Activated T-cell treated with anti-CD3 and anti-CD28 coated beads for 1 hour (primary cell): ENCODE measurements around the gene PGF.

Source experiments
- DNase-seq: peaks from one replicate; pipeline ENCODE4 v3.0.0-alpha.2; 2020; ENCODE audit warnings: low read depth

Gene PGF

DNA sequence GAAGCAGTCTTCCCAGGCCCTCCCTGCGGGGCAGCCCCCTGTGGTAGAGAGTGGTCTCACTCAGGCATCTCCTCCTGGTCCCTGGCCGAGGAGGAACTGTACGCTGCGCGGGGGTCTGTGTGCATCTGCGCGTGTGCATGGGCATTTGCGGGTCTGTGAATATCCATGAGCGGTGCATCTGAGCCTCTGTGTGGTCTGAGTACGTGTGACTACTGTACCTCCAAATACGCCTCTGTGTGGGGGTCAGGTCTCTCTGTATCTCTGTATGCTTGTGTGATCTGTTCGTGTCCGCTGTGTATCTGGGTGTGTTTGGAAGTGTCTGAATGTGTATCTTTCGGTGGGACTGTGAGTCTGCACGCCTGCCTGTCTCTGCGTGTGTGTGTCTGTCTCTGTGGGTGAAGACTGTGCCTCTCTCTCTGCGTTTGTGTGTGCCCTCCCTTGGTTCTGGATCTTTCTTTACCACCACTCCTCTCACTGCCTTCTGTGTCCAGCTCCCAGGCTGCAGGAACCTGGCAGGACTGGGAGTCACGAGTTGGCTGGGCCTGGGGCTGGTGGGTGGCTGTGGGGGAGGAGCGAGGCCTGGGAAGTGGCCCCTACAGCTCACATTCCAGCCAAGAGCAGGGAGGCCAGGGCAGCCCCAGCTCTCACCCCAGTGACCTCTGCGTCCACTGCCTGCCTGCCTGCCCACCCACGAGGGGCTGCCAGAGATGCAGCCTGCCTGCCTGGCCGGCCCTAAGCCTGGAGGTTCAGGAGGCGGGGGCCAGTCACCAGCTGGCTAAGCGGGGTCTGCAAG, 1.1 kb upstream of the PGF start:
- no peak for DNase-seq

DNA sequence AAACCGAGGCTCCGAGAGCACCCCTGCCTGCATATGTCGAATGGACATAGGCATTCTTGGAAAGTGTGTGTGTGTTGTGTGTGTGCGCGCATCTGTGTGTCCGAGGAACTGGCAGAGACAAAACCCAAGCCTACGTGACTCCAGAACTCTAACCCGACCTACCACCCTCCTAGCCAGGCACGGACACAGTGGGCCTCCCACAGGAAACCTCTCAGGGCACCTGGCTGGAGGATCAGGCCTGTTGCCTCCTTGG, 556 bp upstream of the PGF start:
- DNase-seq: no peak

DNA sequence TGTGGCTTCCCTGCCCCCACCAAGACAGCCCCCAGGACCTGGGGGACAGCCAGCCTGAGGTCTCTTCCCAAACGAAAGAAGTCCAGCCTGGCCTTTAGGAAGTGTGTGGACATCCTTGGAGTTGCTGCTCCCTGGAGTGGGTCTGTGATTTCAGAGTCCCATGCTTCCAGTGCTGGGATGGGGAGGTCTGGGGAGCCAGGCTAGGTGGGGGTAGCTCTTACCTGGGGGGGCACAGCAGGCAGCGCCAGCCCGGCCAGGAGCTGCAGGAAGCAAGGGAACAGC, 509 bp downstream of the PGF start:
- DNase-seq: no peak

DNA sequence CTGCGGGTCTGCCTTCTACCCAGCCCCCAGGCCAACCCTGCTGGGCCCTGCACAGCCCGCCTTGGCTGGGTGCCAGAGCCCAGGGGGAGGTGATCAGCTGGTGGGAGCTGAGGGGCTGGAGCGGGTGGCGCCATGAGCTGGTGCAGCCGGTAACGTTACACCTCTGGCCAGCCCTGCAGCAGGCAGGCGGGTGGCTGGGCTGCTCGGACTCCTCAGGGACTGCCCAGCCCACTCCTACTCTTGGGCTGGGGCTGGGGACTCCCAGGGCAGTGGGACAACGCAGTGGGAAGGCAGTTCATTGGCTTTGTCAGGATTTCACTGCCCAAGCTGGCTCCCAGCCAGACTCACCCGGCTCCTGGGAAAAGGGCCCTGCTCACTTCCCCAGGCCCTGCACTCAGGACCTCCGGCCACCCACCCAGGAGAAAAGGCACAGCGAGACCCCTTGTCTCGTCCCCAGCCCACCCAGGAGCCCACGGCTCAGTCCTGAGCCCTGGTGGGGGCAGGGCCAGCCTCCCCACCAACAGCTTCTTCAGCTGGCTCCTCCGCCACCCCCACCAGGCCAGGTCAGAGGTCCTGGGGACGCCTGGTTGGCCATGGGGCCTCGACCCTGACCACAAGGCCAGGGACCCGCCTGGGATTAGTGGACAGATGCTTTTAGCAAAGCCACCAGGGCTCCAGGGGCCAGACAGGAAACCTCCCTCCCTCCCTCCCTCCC, 1.0 kb downstream of the PGF start:
- no peak for DNase-seq

DNA sequence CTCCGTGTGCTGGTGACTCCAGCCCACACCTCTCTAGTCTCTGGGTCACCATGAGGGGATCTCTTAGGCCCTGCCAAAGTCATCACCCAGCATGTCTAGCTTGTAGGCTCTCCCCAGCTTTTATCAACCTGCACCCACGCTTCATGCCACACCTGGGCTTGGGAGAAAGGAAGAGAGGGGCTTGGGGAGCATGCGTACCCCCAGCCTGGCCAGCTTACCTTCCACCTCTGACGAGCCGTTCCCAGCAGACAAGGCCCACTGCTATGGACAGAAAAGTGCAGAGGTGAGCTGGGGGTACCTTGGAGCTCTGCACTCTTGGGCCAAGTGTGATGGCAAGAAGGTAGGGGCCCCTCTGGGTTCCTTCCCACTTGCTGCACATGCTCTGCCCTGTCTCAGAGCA, 1.7 kb downstream of the PGF start:
- no peak for DNase-seq

DNA sequence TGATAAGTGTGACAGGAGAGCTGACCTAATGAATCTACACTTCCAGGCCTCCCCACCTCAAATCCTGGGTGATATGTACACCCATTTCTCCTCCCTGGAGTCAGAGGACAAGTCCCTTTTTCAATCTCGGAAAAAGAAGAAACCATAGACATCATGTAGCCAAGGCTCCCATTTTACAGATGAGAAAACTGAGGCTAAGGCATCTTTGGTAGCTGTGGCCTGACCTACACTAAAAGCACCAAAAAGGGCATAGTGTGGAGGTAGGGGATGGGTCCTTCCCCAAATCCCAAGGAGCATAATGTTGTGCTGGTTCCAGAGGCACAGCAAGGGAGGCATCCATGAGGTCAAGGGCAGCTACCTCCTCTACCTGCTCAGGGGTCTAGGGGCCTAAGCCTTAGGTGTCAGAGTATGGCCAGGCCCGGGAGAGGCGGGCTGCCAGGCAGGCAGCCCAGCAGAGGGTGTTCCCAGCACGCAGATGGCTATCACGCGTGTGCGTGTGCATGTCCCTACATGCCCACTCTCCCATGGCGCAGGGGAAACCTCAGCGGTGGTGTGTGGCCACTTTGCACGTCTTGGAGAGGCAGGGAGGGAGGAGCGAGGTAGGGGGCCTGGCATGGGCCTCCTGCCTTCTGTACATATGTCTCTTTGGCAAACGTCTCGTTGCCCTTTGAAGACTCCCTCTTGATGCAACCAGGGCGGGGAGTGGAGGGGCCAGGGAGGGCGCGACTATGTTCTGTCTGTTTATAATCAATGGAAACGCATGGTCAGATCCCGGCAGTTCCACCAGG, 2.5 kb downstream of the PGF start:
- DNase-seq: no peak

DNA sequence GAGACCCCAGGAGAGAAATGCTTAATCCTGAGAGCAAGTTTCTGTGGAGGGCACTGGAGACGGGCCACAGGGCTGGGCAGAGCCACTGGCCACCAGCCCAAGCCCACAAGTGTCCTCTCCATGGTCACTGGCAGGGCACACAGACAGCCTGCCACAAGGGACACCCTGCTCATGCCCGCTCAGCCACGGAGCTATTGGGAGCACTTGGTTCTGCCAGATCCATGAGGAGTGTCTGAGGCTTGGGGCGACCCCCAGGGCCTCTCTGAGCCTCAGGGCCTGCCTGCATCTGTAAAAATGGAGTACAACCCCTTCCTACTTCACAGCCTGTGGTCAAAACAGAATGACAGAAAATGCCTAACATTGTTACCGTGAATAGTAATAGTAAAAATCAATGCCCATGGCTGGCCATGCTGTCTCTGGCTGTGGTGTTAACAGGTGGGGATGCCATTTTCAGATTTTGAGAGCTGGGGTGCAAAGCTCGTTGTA, 3.2 kb downstream of the PGF start:
- no peak for DNase-seq

DNA sequence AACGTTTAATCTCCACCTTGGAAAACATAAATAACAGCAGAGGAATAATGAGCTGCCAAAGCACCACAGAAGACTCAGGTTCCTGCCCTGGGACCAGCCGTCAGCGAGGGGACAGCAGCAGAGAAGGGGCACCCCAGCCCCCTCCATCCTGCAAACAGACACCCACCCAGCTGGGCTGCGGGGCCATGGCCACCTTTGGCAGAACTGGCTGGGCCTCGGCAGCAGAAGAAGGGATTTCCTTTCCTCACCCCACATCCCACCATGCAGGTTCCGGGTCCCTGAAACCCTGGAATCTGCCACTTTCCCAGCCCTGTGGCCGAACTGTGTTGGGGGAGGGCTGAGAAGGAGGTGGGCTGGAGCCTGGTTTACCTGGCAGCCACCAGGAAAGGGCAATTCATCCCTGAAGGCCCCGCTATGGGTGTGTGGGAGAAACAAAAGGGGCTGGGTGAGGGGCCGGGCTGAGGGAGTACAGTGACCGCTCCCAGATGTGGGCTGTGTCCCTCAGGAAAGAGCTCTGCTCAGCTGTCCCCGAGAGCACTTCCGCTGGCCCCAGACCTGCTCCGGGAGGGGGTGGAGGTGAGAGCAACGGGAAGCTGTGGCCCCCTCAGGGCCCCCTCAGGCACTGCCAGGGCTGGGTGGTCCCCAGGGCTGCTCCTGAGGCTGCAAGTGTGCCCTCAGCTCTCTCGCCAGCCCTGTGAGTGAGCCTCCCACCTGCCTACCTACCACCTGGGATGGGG, 3.8 kb downstream of the PGF start:
- no peak for DNase-seq

DNA sequence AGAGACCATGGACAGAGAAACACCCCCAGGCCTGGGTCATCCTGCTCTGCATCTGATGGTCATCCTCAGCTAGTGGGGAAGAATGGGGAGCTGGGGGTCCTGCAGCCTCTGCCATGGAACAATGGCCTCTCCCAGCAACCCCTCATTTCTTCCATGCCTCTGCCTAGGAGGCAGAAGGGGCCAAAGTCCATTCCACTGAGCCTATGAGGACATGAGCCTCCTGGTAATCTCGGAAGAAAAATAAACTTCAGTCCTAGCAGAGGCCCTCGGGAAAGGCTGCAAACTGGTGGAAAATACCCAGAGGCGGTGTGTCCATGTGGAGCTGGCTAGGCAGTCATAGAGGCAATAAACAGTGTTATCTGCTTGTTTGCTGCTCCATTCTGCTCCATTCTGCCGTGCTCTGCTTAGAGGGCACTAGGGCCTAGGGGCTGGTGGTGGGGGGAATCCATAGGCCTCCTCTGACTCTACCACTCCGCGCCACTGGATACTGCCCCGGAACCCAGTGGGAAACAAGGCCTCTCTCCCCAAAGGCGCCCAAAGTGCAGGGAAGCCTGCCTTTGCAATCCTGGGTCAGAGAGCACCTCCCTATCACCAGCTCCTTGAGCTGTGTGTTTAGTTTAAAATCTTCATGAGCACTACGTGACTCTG, 4.5 kb downstream of the PGF start:
- DNase-seq: no peak

DNA sequence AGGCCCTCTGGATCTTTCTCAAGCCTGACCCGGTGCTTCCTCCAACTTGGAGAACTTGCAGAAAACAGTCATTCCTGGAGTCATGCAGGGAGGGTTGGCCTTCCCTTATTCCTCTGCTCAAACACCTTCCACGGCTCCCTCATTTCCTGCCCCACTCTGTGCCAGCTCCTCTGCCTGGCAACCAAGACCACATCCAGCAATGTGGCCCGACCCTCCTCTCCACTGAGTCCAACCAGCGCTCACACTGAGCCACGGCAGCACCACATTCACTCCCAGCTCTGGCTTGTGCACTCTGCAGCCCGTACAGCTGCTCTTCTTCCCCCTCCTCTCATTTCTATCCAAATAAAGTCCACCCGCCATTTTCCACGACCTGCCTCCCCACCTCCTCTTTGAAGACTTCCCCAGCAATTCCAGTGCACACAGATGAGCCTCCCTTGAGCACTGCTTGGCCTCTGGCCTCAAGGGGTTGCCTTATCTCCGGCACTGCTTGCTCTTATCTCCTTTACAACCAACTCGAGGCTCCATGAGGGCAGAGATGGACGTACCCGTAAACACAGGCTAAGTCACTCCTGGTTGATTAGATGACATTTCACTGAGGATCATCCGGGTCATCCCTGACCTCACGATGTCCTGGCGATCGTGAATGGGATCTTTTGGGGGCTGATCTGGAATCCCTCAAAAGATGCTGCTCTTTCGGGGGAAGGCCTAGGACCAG, 5.4 kb downstream of the PGF start:
- DNase-seq: no peak

DNA sequence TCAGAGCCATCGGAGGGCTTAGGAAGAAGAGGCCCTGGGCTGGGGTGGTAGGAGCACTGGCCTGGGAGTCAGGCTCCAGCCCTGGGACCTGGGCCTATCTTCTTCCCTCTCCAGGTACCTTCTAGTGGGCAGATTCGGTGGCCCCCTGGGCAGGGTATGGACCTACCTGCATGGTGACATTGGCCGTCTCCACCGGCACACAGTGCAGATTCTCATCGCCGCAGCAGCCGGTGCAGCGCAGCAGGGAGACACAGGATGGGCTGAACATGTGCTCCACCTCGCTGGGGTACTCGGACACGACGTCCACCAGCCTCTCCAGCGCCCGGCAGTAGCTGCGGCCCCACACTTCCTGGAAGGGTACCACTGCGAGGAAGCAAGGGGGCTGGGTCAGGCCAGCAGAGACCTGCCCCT, 6.2 kb downstream of the PGF start:
- DNase-seq: no peak

DNA sequence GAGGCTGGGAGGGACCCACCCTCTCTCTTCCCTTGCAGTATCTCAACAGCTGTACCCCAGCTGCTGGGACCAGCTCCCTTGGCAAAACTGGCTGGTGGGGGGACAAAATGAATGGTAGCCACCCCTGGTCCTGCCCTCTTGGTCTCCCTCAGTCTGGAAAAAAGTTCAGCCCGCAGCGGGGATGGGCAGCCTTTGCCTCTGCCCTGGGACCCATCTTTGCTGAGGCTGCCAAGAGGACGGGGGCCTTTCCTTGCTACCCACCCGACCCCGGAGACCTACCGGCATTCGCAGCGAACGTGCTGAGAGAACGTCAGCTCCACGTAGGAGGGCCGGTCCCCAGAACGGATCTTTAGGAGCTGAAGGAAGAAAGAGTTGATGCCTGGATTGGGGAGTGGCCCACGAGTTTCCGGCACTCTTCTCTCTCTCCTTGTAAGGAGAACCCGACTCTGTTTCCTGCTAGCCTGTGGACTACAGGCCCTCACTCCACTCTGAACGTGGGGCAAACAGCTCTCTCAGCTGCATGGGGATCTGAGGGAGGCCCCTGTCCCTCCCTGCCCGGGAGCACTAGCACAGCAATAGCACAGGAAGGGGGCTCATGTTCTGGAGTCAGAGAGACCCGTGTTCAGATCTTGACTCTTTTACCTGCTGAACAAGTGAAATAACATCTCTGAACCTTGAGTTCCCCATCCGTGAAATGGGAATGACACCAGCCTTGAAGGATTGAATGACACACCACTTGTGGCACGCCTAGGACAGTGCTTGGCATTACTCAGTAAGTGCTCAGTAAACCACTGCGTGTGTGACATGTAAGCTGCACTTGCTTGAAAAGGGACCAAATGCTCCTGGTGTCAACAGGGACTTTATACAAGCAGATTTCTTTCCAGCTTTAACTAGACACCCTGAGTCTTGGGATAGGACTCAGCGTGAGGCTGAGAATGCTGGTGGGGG, 6.9 kb downstream of the PGF start:
- DNase-seq: no peak

DNA sequence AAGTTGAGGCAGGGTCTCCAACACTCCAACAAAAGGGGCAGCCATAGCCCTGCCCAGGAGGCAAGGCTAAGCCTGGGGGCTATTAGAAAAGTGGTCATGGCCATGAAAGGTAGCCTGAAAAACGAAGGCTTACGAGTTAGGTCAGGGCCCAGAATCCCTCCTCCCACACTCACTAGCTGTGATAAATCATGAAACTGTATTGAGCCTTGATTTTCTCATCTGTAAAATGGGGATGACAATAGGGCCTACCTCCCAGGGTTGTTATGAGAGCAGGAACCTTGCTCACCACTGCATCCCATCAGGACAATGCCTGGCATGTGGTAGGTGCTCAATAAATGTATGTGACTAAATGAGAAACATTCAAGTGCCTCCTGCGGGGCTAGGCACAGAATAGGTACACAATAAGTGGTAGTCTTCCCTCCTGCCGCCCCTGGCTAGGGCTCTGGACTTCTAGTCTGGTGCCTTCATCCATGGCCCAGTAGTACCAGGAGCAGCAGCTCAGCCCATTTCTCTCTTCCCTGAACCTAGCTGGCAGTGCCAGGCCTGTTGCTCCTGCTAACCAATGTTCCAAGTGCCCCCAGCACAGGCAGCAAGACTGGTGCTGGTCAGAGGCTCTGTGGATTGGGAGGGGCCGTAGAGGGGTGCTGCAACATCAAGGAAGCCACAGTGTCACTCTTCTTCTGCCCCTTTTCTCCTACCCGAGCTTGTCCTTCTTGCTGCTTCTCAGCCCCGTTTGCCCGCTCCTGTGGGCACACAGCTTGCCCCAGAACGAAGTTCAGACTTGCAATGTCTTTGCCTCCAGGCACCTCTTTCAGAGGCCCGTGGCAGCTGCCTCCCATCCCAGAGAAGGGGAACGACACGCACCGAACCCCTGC, 7.8 kb downstream of the PGF start:
- DNase-seq: no peak

DNA sequence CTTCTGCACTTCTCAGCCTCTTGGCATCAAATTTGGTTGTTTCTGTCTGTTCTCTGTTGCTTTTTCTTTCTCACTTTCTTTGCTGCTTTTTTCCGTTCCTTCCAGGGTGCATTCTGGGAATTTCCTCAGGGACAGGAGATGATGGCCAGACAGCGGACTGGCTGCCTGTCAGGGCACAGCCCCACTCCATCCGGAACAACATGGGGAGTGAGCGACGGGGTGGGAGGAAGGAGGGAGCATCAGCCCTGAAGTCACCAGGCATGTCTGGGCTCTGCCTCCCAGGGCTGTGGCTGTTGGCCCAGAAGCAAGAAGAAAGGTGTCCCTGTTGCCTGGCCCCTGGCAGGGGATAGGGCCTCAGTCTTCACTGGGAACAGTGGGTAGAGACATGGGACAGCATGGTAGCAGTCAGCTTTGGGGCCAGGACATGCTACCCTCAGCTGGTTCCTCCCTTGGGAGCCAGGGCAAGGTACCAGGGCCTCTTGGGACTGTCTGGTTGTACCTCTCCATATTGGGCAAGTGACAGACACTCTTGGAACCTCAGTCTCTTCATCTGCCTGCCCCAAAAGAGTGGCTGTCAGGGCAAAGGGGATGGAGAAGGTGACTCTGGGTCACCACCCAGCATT, 8.6 kb downstream of the PGF start:
- no peak for DNase-seq

DNA sequence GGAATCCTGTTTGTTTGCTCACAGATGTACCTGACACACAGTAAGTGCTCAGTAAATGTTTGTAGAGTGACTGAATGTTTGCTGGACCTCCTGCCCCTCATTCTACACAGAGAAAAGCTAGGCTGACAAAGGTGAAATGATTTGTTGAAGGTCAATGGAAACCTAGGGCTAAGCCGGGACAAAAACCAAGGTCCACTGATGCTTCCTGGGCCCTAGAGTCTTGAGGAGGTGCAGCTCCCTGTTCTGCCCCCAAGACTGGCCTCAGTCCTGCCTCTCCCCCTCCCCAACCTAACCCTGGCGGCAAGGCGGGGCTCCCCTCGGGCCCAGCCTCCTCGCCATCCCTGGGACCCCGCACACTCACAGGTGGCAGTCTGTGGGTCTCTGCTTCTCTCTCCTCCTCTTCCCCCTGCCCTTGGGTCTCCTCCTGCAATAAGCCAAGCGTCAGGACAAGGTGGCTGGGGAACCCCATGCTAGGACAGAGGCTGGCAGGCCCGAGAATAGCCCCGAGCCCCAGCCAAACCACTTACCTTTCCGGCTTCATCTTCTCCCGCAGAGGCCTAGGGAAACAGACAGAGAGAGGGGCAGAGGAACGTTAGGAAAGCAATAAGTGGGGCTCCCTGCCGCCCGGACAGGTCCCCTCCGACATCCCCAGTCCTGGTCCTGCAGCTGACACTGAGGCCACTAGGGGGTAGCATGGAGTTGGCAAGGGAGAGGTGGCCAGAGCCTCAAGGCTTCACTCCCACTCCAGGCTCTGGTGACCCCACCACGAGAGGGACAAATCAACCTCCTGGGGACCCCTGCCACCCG, 9.3 kb downstream of the PGF start:
- DNase-seq: peak; percentile 69

DNA sequence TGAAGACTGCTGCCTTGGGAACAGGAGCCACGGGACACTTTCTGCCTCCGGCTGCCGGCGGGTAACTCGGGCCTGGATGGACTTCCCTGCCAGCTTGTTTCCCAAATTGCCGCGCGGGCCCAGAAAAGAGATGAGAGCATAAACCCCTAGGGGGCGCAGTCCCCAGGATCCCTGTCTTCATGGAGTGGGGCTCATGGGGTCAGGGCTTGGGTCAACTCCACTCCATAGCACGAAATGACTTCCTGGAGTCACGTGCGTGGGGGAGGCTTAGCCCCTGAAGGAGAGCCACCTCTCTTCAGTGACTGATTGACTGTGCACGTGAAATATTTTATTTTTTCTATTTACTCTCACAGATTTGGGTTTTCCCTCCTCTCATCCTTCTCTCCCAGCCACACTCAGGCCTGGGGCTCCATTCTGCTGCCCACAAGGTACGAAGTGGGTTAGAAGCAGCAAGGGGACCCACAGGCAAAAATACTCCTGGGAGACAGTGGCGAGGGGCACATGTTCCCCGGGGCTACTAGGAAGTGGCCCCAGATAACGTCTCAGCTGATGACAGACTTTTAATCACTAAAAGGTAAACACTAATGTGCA, 10.0 kb downstream of the PGF start:
- DNase-seq: no peak

DNA sequence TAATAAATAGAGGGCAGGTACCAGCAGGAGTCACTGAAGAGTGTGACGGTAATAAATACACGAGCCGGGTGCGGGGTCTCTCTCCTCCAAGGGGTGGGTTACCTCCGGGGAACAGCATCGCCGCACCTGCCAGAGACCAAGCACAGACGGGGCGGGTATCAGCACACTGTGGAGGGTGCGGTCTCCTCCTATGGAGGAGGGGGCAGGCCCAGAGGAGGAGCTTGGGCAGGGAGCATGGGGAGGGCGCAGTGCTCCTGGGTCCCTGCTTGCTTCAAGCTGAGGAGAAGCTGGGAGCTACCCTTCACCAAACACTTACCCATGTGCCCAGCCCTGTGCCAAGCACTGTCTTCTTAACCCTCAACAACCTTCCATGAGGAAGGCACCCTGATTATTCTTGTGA, 12.8 kb downstream of the PGF start:
- no peak for DNase-seq

DNA sequence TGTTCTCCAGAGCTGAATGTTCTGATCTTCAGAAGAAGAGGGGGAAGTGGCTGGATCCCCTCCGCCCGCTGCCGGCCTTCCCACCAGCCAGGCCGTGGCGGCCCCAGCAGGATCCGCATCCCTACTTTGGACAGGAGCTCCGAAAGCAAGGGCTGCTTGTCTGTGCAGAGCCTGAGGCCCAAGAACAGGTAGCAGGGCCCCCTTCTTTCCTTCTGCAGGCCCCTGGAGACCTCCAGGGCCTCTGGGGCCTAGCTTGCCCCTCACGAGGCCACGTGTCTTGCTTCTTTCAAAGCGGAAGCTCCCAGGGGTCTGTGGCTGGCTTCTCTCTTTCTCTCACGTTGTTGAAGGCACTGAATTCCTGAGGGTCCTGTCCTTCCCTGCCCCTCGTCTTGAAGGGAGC, 13.2 kb downstream of the PGF start:
- no peak for DNase-seq
